SK-N-MC (cell line): Measurements from ENCODE around the gene PIERCE2.
A peak's percentile ranks its signal among the peaks of the same experiment; 100 is the strongest.

Experiments
- DNase-seq: peaks from one replicate; pipeline ENCODE4 v3.0.0-alpha.2; 2011; ENCODE audit warnings: low read depth, low spot score
- H3K27ac ChIP-seq: fragments of 200-600 bp; sonication (generic); 2 replicates; pipeline ENCODE4 v1.5.1; 2016; ENCODE audit warnings: mixed run types
- H3K36me3 ChIP-seq: fragments of 200-600 bp; sonication (generic); 2 replicates; pipeline ENCODE4 v1.6.1; 2017; ENCODE audit warnings: antibody characterized with exemption, low read length, mixed read lengths; ENCODE audit not compliant: insufficient read depth
- H3K4me3 ChIP-seq: fragments of 200-600 bp; sonication (generic); 2 replicates; pipeline ENCODE4 v1.5.1; 2016
- H3K9ac ChIP-seq: fragments of 200-600 bp; sonication (generic); 2 replicates; pipeline ENCODE4 v1.8.0; 2017; ENCODE audit warnings: mixed run types, mixed read lengths; ENCODE audit not compliant: insufficient read length
- H3K9me3 ChIP-seq: fragments of 200-600 bp; sonication (generic); 2 replicates; pipeline ENCODE4 v1.6.1; 2017; ENCODE audit warnings: low read depth, mild to moderate bottlenecking, antibody characterized with exemption, low read length, moderate library complexity, mixed read lengths
- EZH2 ChIP-seq: fragments of 200-600 bp; sonication (generic); IDR thresholded peaks from one replicate; pipeline ENCODE4 v1.6.1; 2017; ENCODE audit warnings: antibody characterized with exemption
- FOXP2 ChIP-seq: optimal IDR thresholded peaks from 2 replicates; pipeline ENCODE3; 2011; ENCODE audit warnings: mild to moderate bottlenecking, moderate library complexity; ENCODE audit not compliant: insufficient read depth; ENCODE audit errors: extremely low read length, control extremely low read depth
- POLR2AphosphoS5 ChIP-seq: IDR thresholded peaks from 2 replicates; pipeline ENCODE4 v1.6.1; 2012; ENCODE audit warnings: mild to moderate bottlenecking, low read depth, low read length, borderline replicate concordance

PIERCE2 gene, protein sequence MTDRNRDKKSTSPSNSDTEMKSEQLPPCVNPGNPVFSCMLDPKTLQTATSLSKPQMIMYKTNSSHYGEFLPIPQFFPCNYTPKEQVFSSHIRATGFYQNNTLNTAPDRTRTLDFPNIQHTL

DNA sequence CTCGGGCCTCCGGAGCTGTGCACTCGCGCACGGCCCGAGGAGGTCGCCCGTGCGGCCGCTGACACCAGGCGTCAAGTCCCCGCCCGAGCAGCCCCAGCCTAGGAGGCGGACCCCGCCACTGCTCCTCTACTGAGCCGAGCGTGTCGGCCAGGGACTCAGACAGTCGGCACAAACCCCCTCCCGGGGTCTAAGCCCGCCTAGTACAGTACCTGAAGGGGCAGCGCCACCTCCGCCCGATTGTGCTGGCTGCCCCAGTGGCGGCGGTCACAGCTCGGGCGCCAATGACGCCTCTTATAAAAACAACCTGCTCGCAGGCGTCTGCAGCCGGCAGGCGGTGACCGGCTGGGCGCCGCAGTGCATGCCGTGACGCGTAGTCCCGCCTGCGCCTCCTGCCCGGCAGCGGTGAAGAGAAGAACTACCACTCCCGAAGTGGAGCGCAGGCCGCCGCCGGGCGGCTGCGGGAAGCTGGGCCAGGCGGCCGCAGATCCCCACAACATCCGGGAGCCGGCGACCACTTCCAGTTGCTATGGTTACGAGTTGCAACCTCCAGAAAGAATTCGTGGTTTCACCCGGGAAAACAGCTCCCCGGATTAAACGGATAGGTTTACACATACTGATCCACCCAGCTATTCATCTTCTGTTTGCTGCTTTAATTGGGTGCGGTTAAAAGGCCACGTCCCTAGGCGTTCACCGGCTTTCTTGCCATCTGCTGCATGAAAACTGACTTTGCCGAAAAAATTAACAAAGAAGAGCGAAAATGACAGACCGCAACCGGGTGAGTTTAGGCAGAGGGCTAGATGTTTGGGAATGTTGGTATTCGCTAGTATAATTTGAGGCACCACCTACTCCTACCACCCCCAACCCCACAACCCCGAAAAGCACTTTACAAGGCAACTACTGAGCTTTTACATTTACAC lies at the start of gene PIERCE2, which contains the start of gene CCPG1:
TSS of gene PIERCE2 (plus strand) at position 484 of the 917 bp plus-strand sequence. CDS start at position 758, 274 bp downstream.
TSS of gene CCPG1 (minus strand) at position 348 of the 917 bp plus-strand sequence. CDS start 18,935 bp downstream, outside the sequence.
- Histone ChIP-seq H3K9me3 (no peaks in the 10 kb centered on the region), H3K27ac (no peak within 1 kb of the TSS), H3K9ac (peak within 1 kb of the TSS; percentile 73), H3K4me3 (peak within 1 kb of the TSS; percentile 96), H3K36me3 (no peaks in the 10 kb centered on the region)
- peak; percentile 57; the same call in 1 of the 2 replicates for TF ChIP-seq POLR2AphosphoS5
- TF ChIP-seq EZH2: no peak
- no peak for TF ChIP-seq FOXP2
- DNase-seq: no peak

DNA sequence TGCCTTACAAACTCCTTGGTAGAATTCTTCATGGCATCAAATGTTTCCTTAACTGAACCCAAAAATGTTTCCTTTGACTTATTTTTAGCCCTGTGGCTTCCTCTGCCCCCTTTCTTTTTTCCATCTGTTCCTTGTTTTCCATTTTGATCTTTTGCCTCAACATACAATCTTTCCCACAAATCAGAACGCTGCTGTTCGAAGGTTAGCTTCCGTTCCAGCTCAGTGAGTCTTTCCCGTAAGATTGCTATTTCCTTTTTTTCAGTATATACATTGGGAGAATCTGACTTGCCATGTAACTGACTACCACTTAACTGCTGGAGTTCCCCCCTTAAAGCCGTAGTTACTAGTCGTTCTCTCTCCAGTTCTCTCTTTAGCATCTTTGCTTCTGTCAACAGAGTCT lies 48.0 kb upstream of the PIERCE2 start:
- Histone ChIP-seq H3K9me3 (no peaks in the 10 kb centered on the region), H3K9ac (no peak overlapping the region), H3K27ac (no peak overlapping the region), H3K36me3 (no peaks in the 10 kb centered on the region), H3K4me3 (no peak overlapping the region)
- TF ChIP-seq FOXP2 (no peak), EZH2 (no peak)
- no peak for DNase-seq

DNA sequence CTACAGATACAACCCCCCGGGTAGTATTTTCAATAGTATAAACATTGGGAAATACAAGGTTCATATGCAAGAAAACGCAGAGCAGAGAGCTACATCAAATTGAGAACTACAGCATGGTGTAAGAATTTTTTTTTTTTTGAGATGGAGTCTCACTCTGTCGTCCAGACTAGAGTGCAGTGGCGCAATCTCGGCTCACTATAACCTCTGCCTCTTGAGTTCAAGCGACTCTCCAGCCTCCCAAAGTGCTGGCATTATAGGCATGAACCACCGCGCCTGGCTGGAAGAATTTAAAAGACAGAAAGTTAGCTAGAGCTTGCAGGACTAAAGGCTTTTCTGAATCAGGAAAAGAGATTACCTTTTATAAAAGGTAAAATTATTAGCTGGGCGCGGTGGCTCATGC lies 47.2 kb upstream of the PIERCE2 start:
- Histone ChIP-seq H3K27ac (no peak overlapping the region), H3K36me3 (no peaks in the 10 kb centered on the region), H3K9ac (no peak overlapping the region), H3K4me3 (no peak overlapping the region), H3K9me3 (no peaks in the 10 kb centered on the region)
- DNase-seq: no peak
- no peak for TF ChIP-seq POLR2AphosphoS5
- TF ChIP-seq EZH2: no peak
- TF ChIP-seq FOXP2: no peak

DNA sequence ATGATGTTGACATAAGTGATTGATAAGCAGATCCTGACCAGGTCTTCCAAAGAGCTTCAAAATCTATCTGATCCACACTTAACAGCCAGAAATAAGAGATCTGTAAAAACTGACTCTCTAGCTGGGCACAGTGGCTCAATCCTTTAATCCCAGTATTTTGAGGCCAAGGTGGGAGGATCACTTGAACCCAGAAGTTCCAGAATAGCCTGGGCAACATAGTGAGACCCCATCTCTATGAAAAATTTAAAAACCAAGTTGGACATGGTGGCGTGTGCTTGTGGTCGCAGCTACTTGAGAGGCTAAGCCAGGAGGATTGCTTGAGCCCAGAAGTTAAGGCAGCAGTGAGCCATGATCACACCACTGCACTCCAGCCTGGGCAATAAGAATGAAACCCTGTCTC lies 45.7 kb upstream of the PIERCE2 start:
- H3K9me3 ChIP-seq: no peaks in the 10 kb centered on the region
- no peak overlapping the region for H3K27ac ChIP-seq
- TF ChIP-seq FOXP2 (no peak), EZH2 (no peak), POLR2AphosphoS5 (no peak)
- no peak overlapping the region for H3K4me3 ChIP-seq
- no peaks in the 10 kb centered on the region for H3K36me3 ChIP-seq
- DNase-seq: no peak
- no peak overlapping the region for H3K9ac ChIP-seq

DNA sequence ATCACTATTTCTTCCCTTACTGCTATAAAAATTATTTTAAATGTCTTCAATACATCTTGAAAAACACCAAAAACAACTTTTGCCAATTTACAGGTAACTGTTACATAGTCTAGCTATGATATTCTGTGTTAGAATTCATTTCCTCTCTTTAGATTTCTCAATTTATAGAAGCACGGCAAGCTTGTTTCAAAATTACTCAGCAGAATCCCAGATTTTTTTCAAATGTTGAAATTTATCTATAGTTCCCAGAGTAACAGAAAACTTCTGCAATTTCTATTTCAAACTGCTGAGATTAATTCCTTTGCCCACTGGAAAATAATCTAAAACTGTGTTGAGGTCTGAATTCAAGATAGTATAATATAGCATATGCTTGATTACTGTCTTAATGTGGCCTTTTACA lies 41.3 kb upstream of the PIERCE2 start:
- no peak overlapping the region for H3K9ac ChIP-seq
- TF ChIP-seq EZH2 (no peak), POLR2AphosphoS5 (no peak), FOXP2 (no peak)
- no peaks in the 10 kb centered on the region for H3K36me3 ChIP-seq

DNA sequence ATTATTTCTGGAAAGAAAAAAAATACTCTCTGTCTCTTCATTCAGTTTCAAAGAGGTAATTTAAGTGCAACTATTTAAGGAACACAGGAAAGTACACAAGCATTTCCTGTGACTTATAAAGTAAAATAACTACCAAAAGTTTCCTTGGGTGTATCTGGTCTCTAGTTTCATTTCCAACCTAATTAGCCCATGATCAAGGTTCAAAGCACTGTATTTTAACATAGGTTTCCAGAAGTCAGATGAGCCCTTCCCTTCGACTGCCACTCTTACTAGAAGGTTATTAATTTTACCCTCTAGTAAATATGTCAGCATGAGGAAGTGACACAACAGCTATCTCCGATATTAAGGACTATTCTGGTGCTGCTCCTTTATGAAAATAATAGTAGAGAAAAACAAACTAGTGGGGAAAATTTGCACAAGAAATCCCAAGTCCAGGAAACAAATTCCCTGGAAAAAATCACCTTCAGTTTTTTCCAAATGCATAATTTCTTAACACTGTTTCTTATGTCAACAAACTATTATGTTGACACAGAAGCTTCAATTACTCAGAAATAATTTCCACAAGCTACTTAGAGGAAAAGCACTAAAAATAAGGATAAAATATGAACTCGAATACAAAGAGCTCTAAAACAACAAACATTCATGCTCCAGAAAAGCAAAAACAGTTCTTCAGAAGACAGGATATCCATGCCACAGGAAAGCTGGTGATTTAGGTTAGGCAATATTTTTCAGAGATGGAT lies 35.4 kb upstream of the PIERCE2 start:
- no peak for DNase-seq
- Histone ChIP-seq H3K36me3 (no peaks in the 10 kb centered on the region), H3K4me3 (no peak overlapping the region), H3K9ac (no peak overlapping the region), H3K9me3 (no peaks in the 10 kb centered on the region), H3K27ac (no peak overlapping the region)
- TF ChIP-seq FOXP2: no peak

More for the DNA sequence above, 41.3 kb upstream of the PIERCE2 start:
- no peak for DNase-seq
- Histone ChIP-seq H3K27ac (no peak overlapping the region), H3K9me3 (no peaks in the 10 kb centered on the region), H3K4me3 (no peak overlapping the region)

DNA sequence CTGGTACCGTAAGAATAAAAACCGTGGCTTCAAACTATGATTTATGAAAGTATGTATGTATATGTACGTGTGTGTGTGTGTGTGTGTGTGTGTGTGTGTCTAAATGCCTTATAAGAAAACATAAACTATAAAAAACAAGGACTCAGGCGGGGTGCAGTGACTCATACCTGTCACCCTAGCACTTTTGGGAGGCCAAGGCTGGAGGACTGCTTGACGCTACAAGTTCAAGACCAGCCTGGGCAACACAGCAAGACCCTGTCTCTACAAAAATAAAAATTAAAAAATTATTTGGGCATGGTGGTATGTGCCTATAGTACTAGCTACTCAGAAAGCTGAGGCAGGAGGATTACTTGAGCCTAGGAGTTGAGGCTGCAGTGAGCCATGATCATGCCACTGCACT lies 29.2 kb upstream of the PIERCE2 start:
- no peak overlapping the region for H3K27ac ChIP-seq
- no peak overlapping the region for H3K9ac ChIP-seq
- no peaks in the 10 kb centered on the region for H3K36me3 ChIP-seq
- no peaks in the 10 kb centered on the region for H3K9me3 ChIP-seq
- TF ChIP-seq EZH2 (no peak), FOXP2 (no peak), POLR2AphosphoS5 (no peak)
- DNase-seq: no peak
- no peak overlapping the region for H3K4me3 ChIP-seq

DNA sequence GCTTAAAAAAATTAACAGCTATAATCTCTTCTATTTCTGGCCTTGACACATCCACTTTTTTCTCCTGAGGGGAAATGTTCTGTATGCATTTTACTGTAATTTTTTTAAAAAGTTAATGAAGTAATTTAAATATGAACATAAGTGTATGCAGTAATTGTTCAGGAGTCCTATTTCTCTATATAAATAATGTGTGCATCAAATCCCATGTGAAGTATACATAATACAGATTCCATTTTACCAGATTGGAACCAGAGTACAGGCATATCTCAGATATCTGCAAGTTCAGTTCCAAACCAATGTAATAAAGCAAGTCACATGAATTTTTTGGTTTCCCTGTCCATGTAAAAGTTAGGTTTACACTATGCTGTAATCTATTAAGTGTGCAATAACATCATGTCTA lies 26.7 kb upstream of the PIERCE2 start:
- H3K36me3 ChIP-seq: no peaks in the 10 kb centered on the region
- no peak for DNase-seq
- H3K27ac ChIP-seq: no peak overlapping the region
- H3K4me3 ChIP-seq: no peak overlapping the region
- no peak overlapping the region for H3K9ac ChIP-seq
- TF ChIP-seq FOXP2: no peak
- no peak for TF ChIP-seq POLR2AphosphoS5
- no peak for TF ChIP-seq EZH2
- no peaks in the 10 kb centered on the region for H3K9me3 ChIP-seq
